Stomach (tissue), 9 donors: Measurements from ENCODE around the gene GABRG3. TPM values are rescaled to one million over a fixed set of nuclear protein-coding genes. Genes with fewer than 3 reads are reported as not detected.

ENCODE experiments used
- DNase-seq, 2 donors: peaks; one replicate each; pipeline versions ENCODE4 v3.0.0 to v3.0.0-alpha.2; 2013 to 2019
- H3K27ac ChIP-seq, 5 donors: fragments of 200-600 bp in 4 of 5; sonication (generic) in 4 of 5; one replicate each; pipeline ENCODE4 v1.5.1; 2013 to 2019; ENCODE audit warnings: mild to moderate bottlenecking in 1 of 5, moderate library complexity in 1 of 5
- H3K27me3 ChIP-seq, 3 donors: fragments of 200-600 bp; sonication (generic); one replicate each; pipeline ENCODE4 v1.5.1; 2017 to 2019; ENCODE audit warnings: mixed run types in 1 of 3
- H3K36me3 ChIP-seq, 4 donors: fragments of 200-600 bp; sonication (generic); 1 replicate in 3 of 4; 2 replicates in 1 of 4; pipeline ENCODE4 v1.5.1; 2016 to 2019
- H3K4me1 ChIP-seq, 4 donors: fragments of 200-600 bp; sonication (generic); one replicate each; pipeline ENCODE4 v1.5.1; 2016 to 2019
- H3K4me3 ChIP-seq, 4 donors: fragments of 200-600 bp; sonication (generic) in 3 of 4; one replicate each; pipeline ENCODE4 v1.5.1; 2016 to 2019; ENCODE audit warnings: mild to moderate bottlenecking in 1 of 4
- H3K9me3 ChIP-seq, 4 donors: fragments of 200-600 bp; sonication (generic); one replicate each; pipeline ENCODE4 v1.5.1; 2016 to 2019
- CTCF ChIP-seq, 7 experiments: fragments of 450-650 bp in 4 of 7; fragments of 200-600 bp in 3 of 7; sonication (generic) in 3 of 7; IDR thresholded peaks; one replicate each; pipeline ENCODE4 v1.5.1; 2016 to 2019; ENCODE audit warnings: antibody characterized with exemption in 7 of 7, control low read depth in 2 of 7, mild to moderate bottlenecking in 1 of 7
- EP300 ChIP-seq: sonication (generic); formaldehyde crosslinking; IDR thresholded peaks from one replicate; pipeline ENCODE4 v1.6.1; 2017; ENCODE audit warnings: antibody characterized with exemption
- POLR2A ChIP-seq, 4 donors: fragments of 450-650 bp; IDR thresholded peaks; one replicate each; pipeline ENCODE4 v1.6.1; 2016; ENCODE audit warnings: antibody characterized with exemption in 4 of 4, control low read depth in 2 of 4, mild to moderate bottlenecking in 1 of 4, moderate library complexity in 1 of 4
- POLR2AphosphoS5 ChIP-seq, 3 donors: sonication (generic); formaldehyde crosslinking; IDR thresholded peaks; one replicate each; pipeline ENCODE4 v1.6.1; 2016; ENCODE audit warnings: antibody characterized with exemption in 3 of 3
- WGBS, 5 donors: extraction: QIAGEN DNeasy Blood & Tissue Kit in 3 of 5; methylation state at CpG; one replicate each; pipeline versions ENCODE4 v1.1.5 to v1.1.7; 2013 to 2018; 5-methylcytosine and 5-hydroxymethylcytosine counted together
- intact Hi-C: fragments of 100-400 bp; cut with DNase I; formaldehyde crosslinking; loops from one replicate; pipeline ENCODE4 v1.15.1; 2023; ENCODE audit warnings: low total_unique reads
- polyA plus RNA-seq, 3 donors: library from polyadenylated mRNA; stranded (reverse); fragments of 200-250 nt; gene quantifications; one replicate each; pipeline ENCODE4 v1.2.3, GENCODE V29; 2013
- total RNA-seq, 5 donors: library from RNA; depleted of rRNA; stranded (reverse); fragments of >200 nt; gene quantifications; one replicate each; pipeline versions ENCODE4 v1.1.0 to v1.2.3, GENCODE V29; 2014 to 2016
- donor health status: healthy with polysubstance abuse.
- donor health status: Bipolar disorder and iron deficiency.
- donor health status: healthy.

Gene GABRG3
- total and polyA plus RNA-seq, 8 donors = 0.37 to 1.5 TPM; not detected in 6

GRCh38 chr15:27342991-27343390 lies 372.0 kb downstream of the GABRG3 start:
- H3K27ac ChIP-seq = no peak overlapping the region
- DNase-seq = no peak
- intact Hi-C loops = no loop called here
- H3K4me3 ChIP-seq = no peak overlapping the region
- no peak for TF ChIP-seq POLR2AphosphoS5 (IDR thresholded peaks at IDR 0.05)
- no peak for TF ChIP-seq CTCF (IDR thresholded peaks at IDR 0.05)
- no peak for TF ChIP-seq POLR2A (IDR thresholded peaks at IDR 0.05)
- no peak for TF ChIP-seq EP300
- H3K4me1 ChIP-seq = no peaks in the 10 kb centered on the region
- WGBS, 5 donors = 50 to 56% (median 54%) methylated on average over 8 of the region's 8 CpGs
- H3K36me3 ChIP-seq = no peaks in the 10 kb centered on the region
- H3K27me3 ChIP-seq = no peaks in the 10 kb centered on the region
- H3K9me3 ChIP-seq = peaks cover 0 to 36% (median 6%) of the 10 kb centered on the region in 4 donors

GRCh38 chr15:27352136-27352535 lies 381.2 kb downstream of the GABRG3 start:
- Histone ChIP-seq H3K36me3 (no peaks in the 10 kb centered on the region), H3K4me3 (no peak overlapping the region), H3K27me3 (no peaks in the 10 kb centered on the region), H3K9me3 (peaks cover 0 to 28% (median 7%) of the 10 kb centered on the region in 4 donors), H3K4me1 (no peaks in the 10 kb centered on the region), H3K27ac (no peak overlapping the region)
- 77 to 88% (median 82%) methylated on average over 12 of the region's 12 CpGs for WGBS, 5 donors
- intact Hi-C loops = no loop called here
- TF ChIP-seq POLR2AphosphoS5 (IDR thresholded peaks at IDR 0.05) (no peak), CTCF (IDR thresholded peaks at IDR 0.05) (no peak), POLR2A (IDR thresholded peaks at IDR 0.05) (no peak), EP300 (no peak)
- no peak for DNase-seq

- Histone ChIP-seq H3K4me3 (no peak overlapping the region), H3K27me3 (peaks cover 0 to 7% (median 0%) of the 10 kb centered on the region in 3 donors), H3K36me3 (no peaks in the 10 kb centered on the region), H3K4me1 (peaks cover 0 to 5% (median 2%) of the 10 kb centered on the region in 4 donors), H3K9me3 (peaks cover 0 to 22% (median 4%) of the 10 kb centered on the region in 4 donors), H3K27ac (no peak overlapping the region)
- no peak for DNase-seq
- no peak for TF ChIP-seq CTCF (IDR thresholded peaks at IDR 0.05)
- no peak for TF ChIP-seq EP300
- no peak for TF ChIP-seq POLR2AphosphoS5 (IDR thresholded peaks at IDR 0.05)
- TF ChIP-seq POLR2A (IDR thresholded peaks at IDR 0.05) = no peak
- intact Hi-C loops = no loop called here
- WGBS, 5 donors = 52 to 65% (median 60%) methylated on average over 2 of the region's 2 CpGs
Measured at GRCh38 chr15:27353856-27354255, 382.9 kb downstream of the GABRG3 start.

GRCh38 chr15:27358751-27359434 lies 387.9 kb downstream of the GABRG3 start:
- Histone ChIP-seq H3K27ac (no peak overlapping the region), H3K9me3 (peaks cover 0 to 5% (median 1%) of the 10 kb centered on the region in 4 donors), H3K27me3 (peaks cover 0 to 13% (median 0%) of the 10 kb centered on the region in 3 donors), H3K36me3 (no peaks in the 10 kb centered on the region), H3K4me1 (peaks cover 0 to 5% (median 2%) of the 10 kb centered on the region in 4 donors), H3K4me3 (no peak overlapping the region)
- 24 to 43% (median 27%) methylated on average over 10 to 19 of the region's 19 CpGs for WGBS, 5 donors
- intact Hi-C loops = loop anchor here (5.0 kb wide), 1 partner anchor 33 kb away; no protein-coding TSS in a partner anchor
- DNase-seq = peak in 1 of 2 donors; percentile 63
- TF ChIP-seq POLR2AphosphoS5 (IDR thresholded peaks at IDR 0.05) (no peak), CTCF (IDR thresholded peaks at IDR 0.05) (peak in 4 of 7 experiments; percentile 27 to 65 (median 46))
